ENCODE data around the gene TIPIN.
"Not testable (repeated sequence)": the region's sequence is repeated elsewhere in the genome, so short reads cannot be mapped to it uniquely, and the experiment has no call there.

- TF ChIP-seq CTCF, POLR2A (IDR thresholded peaks at IDR 0.05): not testable (repeated sequence)
Observed at GRCh38 chr15:66348530-66348929, 8.0 kb downstream of the TIPIN start.
